Renal cortical epithelial cell (primary cell): ENCODE results near the gene PPM1B. TPM values are rescaled to one million over a fixed set of nuclear protein-coding genes. Genes with fewer than 3 reads are reported as not detected.
"Not testable (repeated sequence)": the region's sequence is repeated elsewhere in the genome, so short reads cannot be mapped to it uniquely, and the experiment has no call there.

Experiments
- DNase-seq: peaks from one replicate; pipeline ENCODE4 v3.0.0-alpha.2; 2011; ENCODE audit warnings: low read depth
- total RNA-seq: library from RNA; depleted of rRNA; stranded (reverse); fragments of >200 nt; gene quantifications from 2 replicates; pipeline ENCODE4 v1.2.3, GENCODE V29; 2014

The PPM1B gene
- total RNA-seq, 1 donor from 2014 or later = 78.3 TPM

DNA sequence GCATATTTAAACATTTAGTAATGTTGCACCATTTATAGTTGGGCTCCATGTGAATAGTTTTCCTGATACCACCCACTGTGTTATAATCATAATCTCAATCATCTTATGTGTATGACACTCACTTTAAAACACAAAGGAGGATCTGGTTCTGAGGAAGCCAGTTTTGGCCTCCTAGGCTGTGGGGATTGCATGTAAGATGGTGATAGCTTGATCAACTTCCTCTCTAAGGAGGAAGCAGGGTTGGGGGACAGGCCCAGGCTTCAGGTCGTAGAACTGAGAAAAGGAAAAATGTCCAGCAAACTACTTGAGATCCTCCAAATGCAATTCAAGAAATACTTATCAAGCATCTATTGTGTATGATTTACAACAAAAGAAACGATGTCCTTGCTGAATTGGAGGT, 4.9 kb upstream of the PPM1B start:
- DNase-seq = no peak

DNA sequence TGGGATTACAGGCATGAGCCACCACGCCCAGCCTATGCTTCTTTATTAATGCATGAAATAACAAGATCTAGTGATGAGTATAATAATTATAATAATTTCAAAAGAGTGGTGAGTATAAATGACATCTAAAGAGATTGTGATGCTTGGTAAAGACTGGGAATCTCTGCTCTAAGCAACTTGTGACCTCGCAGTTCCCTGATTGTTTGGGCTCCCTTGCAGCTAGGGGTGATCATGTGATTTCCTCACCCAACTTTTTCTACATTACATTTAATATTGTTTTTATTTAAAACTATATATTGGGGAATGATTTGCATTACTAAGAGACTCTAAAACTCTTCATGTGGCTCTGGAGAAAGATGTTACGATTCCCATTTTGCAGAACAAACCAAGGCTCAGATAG, 4.1 kb upstream of the PPM1B start:
- DNase-seq = no peak

DNA sequence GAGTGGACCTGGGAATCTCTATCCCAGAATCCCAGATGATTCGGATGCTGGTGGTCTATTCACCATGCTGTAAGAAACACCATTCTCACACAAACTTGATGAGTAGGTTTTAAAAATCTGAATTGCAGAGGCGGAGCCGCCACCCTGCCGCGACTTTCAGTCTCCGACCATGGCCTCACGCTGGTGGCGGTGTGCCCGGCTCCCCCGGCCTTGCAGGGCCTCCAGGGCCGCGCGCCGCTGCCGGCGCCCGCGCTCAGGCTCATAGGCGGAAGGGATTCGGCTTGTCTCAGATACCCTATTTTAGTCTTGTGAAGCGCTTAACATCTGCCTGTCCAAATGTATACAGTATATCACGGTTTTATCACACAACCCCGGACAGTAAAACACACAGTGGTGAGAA, 2.6 kb upstream of the PPM1B start:
- DNase-seq = no peak

DNA sequence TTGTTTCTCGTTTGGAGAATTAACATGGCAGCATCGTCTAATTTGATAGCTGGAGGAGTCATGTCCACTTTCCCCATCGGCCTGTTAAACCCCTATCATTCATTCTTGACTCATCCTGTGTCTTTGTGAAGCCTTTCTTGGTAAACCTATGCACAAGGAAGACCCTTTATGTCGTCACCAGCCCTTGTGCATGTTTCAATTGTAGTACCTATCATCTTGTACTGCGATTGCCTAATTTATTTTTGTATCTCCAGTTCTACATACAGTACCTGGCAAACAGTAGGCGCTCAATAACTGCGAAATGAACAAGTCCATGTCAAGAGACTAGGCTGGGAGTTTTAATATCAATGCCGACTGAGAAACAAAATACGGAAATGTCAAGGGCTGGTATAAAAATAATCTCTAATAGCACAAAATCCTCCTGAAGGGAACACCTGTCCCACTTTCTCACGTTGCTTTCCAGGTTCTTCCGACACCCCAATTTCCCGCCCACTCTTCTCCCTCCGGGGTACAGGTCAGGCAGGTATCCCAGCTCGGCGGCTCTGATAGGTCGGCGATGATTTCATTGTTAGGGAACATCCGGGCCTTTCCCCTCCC, 1.3 kb upstream of the PPM1B start:
- no peak for DNase-seq

DNA sequence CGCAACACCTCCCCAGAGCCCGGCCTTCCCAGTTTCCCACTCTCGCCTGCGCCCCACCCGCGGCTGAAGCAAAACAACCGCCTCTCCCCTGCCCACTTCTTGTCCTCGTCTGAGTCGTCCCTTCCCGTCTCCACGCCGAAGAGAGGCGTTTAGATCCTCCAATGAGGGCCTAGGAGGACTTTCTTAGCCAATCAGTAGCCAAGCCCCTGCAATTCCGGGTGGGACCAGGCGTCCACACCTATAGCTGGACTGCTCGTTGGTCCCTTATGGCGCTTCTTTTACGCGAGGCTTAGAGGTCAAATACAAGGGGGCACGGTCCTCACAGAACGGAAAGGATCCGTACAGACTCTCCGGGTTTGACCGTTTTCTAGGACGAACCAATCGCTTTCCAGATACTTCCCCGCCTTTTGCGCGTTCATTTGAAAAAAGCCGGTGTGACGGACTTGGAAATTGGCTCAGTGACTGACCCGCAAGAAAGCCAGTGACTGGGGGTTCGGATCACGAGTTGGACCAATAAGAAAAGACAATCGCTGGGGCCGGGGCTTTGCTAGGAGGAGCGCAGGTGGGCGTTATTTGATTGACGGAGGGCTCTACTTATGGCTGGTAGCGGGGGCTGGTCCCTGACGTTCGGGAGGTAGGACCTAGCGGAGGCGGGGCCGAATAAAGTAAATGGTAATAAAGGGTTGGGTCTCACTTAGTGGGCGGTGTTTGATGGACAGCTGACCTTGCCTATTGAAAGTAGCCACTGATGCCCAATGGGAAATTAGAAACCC, 581 bp upstream of the PPM1B start:
- peak; percentile 99 for DNase-seq

DNA sequence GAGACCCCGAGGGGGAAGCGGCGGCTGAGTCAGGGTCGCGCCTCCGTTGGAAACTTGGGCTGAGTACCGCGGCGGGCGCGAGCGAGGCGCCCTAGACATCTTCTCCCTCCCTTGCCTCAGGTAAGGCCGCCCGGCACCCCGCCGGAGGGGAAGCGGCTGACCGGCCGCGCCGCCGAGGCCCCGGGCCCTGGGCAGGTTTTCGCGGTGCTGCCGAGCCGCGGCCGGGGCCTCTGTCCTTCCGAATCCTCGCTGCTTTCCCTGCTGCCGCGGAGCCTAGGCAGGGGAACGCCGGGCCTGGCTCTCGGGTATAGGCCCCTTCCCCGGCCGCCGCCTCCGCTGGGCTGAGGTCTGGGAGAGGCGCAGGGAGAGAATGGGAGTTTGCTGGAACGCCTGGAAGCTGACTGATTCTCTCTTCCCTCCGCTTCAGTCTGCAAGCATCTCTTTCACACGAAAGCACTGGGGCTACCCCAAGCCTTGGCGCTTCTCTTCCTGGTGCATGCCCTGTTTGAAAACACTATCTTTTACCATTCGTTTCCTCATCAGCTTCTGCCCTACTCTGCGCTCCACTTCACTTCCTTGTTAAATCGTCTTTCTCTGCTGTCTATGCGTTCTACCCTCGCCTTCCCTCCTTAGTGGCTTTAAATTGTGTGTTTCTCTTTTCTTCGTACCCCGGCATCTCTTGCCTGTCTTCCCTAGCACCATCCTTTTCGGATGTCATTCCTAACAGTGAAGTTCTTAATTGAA, 652 bp downstream of the PPM1B start:
- peak; percentile 37 for DNase-seq

DNA sequence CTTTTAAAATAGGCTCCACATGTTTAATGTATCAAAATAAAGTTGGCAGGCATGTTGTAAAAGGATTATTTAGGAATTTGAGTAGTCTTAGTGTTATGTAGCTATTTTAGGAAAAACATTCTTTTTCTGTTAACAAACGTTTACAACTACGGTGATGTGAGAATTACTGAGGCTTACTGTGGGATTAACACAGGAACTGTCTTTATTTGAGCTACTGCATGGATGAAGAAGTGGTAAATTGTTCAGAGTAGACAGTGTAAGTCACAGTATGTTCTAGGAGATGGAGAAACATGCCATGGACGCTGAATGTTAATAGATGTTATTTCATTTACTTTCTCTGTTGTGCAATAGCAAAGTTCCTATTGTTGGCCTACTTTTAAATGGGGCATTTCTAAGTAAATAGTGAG, 1.6 kb downstream of the PPM1B start:
- DNase-seq = peak; percentile 58

DNA sequence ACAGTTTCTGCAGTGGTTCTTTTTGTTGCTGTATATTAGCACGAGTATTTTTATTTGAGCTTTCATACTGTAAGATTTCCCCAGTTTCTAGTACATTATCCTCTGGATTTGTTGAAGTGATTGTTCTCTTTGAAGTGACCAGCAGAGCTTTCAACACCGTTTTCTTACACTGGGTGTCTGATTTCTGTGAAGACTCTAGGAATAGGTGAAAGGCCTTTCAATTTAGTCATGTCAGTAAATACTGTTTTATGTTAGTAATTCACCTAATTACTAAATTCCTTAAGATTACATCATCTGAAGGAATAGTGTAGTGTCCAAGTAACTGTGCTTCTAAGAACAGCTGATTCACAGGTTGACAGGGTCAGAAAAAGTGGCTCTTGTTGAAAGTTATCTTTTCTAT, 2.3 kb downstream of the PPM1B start:
- DNase-seq = peak; percentile 97

DNA sequence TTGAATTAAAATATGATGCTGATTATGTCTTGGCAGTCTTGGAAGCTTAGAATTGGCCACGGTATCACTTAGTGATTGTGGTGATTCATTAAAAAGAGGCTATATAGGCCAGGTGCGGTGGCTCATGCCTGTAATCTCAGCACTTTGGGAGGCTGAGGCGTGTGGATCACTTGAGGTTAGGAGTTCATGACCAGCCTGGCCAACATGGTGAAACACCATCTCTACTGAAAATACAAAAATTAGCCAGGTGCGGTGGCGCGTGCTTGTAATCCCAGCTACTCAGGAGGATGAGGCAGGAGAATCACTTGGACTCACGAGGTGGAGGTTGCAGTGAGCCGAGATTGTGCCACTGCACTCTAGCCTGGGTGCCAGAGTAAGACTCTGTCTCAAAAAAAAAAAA, 2.8 kb downstream of the PPM1B start:
- not testable (repeated sequence) for DNase-seq

DNA sequence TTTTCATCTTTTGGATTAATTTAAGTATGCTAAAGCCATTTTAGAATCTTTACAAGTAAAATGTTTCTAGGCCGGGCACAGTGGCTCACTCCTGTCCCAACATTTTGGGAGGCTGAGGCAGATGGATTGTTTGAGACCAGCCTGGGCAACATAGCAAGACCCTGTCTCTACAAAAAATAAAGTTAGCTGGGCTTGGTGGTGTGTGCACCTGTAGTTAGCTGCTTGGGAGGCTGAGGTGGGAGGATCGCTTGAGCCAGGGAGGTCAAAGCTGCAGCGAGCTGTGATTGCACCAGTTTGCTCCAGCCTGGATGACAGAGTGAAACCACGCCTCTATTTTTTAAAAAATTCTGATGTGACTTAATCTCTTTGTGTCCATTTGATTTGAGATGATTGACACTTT, 3.9 kb downstream of the PPM1B start:
- DNase-seq = no peak

DNA sequence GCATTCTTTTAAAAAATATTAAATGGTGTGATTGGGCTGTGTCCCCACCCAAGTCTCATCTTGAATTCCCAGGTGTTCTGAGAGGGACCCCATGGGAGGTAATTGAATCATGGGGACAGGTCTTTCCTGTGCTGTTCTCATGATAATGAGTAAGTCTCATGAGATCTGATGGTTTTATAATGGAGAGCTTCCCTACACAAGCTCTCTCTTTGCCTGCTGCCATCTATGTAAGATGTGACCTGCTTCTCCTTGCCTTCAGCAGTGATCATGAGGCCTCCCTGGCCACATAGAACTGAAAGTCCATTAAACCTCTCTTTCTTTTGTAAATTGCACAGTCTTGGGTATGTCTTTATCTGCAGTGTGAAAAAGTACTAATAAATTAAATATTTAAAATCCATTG, 10.3 kb downstream of the PPM1B start:
- no peak for DNase-seq

DNA sequence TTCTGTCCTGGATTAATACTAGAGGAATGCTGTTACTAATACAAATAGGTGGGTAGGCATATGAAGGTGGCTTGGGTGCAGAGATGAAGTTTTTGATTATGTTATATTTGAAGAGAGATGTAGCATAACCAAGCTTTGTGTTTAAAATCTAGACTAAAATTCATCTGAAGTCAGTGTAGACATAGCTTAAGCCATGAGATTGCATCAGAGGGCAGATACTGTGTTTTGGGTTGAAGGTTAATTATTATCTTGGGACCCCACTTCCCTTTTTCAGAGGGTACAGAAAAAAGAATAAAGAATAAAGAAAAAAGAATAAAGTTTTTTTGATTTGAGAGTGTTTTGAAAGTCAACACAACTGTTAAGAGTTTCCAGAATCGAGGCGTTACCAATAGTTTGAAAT, 13.0 kb downstream of the PPM1B start:
- DNase-seq = no peak

DNA sequence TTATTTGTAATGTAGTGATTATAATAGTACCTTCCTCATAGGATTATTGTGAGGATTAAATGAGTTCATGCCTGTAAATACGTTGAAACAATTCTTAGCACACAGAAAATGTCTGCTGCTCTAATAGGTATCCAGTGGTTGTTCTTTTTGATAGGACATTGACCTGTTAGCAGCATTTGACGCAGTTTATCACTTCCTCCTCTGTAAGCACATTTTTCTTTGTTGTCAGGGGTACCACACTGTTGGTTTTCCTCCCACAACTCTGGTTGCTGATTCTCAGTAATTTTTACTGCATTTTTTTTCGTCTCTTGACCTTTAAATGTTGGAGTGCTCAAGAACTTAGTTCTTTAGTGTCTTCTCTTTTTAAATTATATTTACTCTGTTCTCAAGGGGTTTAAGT, 15.4 kb downstream of the PPM1B start:
- peak; percentile 15 for DNase-seq

DNA sequence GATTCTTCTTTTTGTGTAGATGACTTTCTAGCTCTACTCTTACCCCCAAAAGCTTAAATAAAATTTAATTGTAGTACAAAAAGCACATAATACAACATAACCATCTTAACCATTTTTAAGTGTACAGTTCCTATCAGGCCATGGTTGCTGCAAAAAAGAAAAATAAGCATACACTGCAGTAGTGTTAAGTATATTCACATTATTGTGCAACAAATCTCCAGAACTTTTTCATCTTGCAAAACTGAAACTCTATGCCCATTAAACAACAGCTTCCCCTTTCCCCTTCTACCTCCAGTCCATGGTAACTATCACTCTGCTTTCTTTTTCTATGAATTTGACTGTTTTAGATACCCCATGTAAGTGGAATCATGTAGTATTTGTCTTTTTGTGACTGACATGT, 18.1 kb downstream of the PPM1B start:
- DNase-seq = no peak

DNA sequence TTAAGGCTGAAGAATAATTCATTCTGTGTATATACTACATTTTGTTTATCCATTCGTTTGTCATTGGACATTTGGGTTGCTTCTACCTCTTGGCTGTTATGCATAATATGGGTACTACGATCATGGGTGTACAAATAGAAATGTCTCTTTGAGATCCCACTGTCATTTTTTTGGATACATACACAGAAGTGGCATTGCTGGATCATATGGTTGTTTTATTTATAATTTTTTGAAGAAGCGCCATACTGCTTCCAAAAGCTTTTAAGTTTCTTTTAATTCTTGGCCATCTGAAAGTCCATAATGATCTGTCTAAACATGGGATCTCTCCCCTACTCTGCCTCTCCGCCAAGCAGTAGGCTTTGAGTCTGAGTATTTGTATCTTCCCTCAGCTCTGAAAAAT, 18.6 kb downstream of the PPM1B start:
- DNase-seq = no peak

DNA sequence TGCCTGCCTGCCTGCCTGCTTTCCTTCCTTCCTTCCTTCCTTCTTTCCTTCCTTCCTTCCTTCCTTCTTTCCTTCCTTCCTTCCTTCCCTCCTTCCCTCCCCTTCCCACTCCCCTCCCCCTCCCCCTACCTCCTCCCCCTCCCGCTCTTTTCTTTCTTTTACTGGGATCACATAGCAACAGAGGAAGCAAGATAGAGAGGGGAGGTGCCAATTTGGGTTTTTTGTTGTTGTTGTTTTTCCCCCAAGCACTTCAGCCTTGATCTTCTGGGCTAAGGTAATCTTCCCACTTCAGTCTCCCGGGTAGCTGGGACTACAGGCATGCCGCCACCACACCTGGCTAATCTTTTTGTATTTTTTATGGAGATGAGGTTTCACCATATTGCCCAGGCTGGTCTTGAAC, 20.0 kb downstream of the PPM1B start:
- DNase-seq = no peak

DNA sequence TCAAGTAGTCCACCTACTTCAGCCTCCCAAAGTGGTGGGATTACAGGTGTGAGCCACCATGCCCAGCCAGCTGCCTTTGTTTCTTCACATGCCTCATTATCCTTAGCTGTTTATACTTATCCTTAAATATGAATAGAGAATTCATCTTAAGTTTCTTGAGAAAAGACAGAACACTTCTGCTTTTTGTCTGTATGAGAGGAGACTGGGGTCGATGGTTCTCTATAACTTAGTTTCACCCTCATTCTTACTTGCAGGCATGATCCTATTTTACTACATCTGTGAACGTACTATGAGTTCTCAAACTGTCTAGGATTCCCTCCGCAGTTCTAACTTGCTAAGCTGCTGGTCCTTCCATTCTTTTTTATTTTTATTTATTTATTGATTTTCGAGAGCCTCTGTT, 20.4 kb downstream of the PPM1B start:
- DNase-seq = no peak

DNA sequence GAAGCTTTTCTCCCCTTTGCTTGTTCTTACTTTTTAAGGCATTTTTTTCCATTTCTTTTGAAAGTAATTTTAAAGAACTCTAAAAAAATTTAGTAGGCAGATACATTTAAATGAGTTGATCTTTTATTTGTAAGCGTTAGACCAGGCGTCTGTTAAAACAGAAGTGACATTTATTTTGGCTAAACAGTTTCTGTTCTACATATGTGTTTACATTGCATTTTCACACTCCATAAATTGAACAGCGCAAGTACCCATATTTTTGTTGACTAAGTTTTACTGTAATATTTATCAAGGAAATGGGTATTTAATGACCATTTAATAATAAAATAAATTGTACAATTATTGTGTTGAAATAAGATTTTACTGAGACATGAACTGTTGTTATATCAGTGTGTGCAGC, 21.9 kb downstream of the PPM1B start:
- no peak for DNase-seq

DNA sequence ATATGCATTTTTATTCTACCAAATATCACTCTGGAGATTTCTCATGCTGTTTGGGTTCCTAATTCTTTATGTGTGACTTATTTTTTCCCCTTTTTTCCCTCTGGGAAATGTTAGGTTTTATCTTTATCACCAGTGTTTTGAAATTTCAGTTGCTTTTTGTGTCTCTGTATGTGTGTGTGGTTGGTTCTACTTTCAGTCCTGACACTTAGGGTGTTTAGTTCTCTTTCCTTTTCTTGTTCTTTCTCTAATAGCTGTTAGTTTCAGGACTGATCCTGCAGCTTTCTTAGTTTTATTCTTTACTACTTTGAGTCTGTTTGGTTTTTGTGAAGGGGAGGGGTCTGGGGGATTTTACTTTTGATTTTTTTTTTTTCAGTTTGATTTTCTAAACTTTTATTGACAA, 23.1 kb downstream of the PPM1B start:
- no peak for DNase-seq

DNA sequence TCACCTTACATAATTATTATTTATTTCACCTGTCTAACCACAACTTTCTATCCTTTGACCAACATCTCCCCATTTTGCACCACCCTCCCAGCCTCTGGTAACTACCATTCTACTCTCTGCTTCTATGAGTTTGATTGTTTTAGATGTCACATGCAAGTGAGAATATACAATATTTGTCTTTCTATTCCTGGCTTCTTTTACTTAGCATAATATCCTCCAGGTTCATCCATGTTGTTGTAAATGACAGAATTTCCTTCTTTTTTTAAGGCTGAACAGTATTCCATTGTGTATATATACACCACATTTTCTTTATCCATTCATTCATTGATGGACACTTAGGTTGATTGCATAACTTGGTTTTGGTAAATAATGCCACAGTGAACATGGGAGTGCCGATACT, 24.0 kb downstream of the PPM1B start:
- no peak for DNase-seq

DNA sequence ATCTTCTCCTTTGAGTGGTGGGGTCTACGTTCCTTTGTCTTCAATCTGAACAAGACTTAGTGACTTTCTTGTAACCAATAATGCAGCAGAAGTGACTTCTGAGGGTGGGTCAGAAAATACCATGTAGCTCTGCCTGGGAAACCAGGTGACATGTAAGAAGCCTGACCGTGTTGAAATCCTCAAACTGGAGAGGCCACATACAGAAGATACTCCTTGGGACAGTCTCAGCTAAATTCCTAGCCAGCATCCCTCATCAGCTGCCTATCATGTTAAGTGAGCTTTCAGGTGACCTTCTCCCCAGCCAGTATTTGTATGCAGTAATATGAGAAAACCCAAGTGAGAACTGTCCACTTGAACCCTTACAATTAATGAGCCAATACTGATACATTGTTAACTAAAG, 27.0 kb downstream of the PPM1B start:
- no peak for DNase-seq

DNA sequence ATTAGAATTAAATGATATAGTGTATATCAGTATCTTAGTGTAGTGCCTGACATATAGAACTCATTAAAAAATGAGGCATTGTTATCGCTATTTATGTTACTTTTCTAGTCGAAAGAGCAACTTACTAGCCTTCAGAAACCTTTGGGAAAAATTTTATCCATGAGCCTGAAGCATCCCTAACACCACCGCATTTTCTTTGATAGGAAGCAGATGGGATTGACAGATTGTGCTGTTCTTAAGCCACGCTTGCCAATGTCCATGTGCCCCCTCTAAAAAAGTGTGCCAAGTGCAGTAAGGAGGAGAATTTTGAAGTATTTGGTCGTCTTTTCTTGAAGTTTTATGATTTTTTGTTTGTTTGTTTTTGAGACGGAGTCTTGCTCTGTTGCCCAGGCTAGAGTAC, 29.1 kb downstream of the PPM1B start:
- no peak for DNase-seq

DNA sequence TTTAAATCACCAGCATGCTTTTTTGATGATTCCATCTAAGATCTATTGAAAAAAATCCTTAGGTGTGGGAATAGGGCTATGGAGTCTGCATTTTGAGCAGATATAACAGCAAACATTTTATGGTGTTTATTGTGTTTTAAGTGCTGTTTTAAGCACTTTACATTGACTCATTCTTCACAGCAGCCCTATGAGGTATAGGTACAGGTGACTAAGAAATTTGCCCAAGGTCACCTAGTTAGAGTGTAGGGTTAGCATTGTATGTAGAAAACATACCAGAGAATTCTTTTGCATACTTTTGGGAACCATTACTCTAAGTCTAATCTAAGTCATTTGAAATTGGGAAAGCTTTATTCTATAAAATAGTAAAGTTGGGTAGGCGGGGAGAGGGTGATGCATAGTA, 31.3 kb downstream of the PPM1B start:
- DNase-seq = no peak
